Osteocyte (in vitro differentiated cells): ENCODE data around the gene HBA2. TPM values are rescaled to one million over a fixed set of nuclear protein-coding genes. Genes with fewer than 3 reads are reported as not detected.
"Not testable (repeated sequence)": the region's sequence is repeated elsewhere in the genome, so short reads cannot be mapped to it uniquely, and the experiment has no call there.

Experiments
- DNase-seq: peaks from one replicate; pipeline ENCODE4 v3.0.0; 2021; ENCODE audit warnings: mixed read lengths; ENCODE audit not compliant: unreplicated experiment; ENCODE audit errors: extremely low spot score
- H3K27ac Mint-ChIP-seq: one replicate; pipeline ENCODE4 v1.8.0; 2021; ENCODE audit warnings: mild to moderate bottlenecking, mixed read lengths; ENCODE audit not compliant: unreplicated experiment
- H3K27me3 Mint-ChIP-seq: one replicate; pipeline ENCODE4 v1.8.0; 2021; ENCODE audit warnings: mixed read lengths; ENCODE audit not compliant: unreplicated experiment
- H3K36me3 Mint-ChIP-seq: one replicate; pipeline ENCODE4 v1.8.0; 2021; ENCODE audit warnings: mixed read lengths; ENCODE audit not compliant: unreplicated experiment
- H3K4me1 Mint-ChIP-seq: one replicate; pipeline ENCODE4 v1.8.0; 2021; ENCODE audit warnings: mixed read lengths; ENCODE audit not compliant: unreplicated experiment
- H3K4me3 Mint-ChIP-seq: one replicate; pipeline ENCODE4 v1.8.0; 2021; ENCODE audit warnings: mild to moderate bottlenecking, moderate library complexity, mixed read lengths; ENCODE audit not compliant: unreplicated experiment
- H3K9me3 Mint-ChIP-seq: one replicate; pipeline ENCODE4 v1.8.0; 2021; ENCODE audit warnings: mixed read lengths; ENCODE audit not compliant: unreplicated experiment
- CTCF ChIP-seq: fragments of 200-600 bp; sonication (generic); IDR thresholded peaks from 2 replicates; pipeline ENCODE4 v1.5.0; 2021; ENCODE audit warnings: antibody characterized with exemption, mild to moderate bottlenecking, moderate library complexity
- total RNA-seq: library from RNA; stranded (reverse); gene quantifications from 2 replicates; pipeline ENCODE4 v1.2.1, GENCODE V29; 2021

The HBA2 gene
- total RNA-seq, 1 donor from 2014 or later: not detected

DNA sequence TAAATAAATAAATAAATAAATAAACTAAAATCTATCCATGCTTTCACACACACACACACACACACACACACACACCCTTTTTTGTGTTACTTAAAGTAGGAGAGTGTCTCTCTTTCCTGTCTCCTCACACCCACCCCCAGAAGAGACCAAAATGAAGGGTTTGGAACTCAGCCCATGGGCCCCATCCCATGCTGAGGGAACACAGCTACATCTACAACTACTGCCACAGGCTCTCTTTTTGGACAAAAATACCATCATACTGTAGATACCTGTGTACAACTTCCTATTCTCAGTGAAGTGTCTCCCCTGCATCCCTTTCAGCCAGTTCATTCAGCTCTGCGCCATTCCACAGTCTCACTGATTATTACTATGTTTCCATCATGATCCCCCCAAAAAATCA is 1.9 kb upstream of the HBA2 start:
- DNase-seq: no peak
- no peak for TF ChIP-seq CTCF
- H3K36me3 Mint-ChIP-seq: no peaks in the 10 kb centered on the region
- no peaks in the 10 kb centered on the region for H3K9me3 Mint-ChIP-seq
- peaks cover 55% of the 10 kb centered on the region for H3K27me3 Mint-ChIP-seq
- no peak overlapping the region for H3K4me3 Mint-ChIP-seq
- H3K27ac Mint-ChIP-seq: no peak overlapping the region
- peaks cover 12% of the 10 kb centered on the region for H3K4me1 Mint-ChIP-seq

DNA sequence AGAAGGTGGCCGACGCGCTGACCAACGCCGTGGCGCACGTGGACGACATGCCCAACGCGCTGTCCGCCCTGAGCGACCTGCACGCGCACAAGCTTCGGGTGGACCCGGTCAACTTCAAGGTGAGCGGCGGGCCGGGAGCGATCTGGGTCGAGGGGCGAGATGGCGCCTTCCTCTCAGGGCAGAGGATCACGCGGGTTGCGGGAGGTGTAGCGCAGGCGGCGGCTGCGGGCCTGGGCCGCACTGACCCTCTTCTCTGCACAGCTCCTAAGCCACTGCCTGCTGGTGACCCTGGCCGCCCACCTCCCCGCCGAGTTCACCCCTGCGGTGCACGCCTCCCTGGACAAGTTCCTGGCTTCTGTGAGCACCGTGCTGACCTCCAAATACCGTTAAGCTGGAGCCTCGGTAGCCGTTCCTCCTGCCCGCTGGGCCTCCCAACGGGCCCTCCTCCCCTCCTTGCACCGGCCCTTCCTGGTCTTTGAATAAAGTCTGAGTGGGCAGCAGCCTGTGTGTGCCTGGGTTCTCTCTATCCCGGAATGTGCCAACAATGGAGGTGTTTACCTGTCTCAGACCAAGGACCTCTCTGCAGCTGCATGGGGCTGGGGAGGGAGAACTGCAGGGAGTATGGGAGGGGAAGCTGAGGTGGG is 657 bp downstream of the HBA2 start:
- Mint-ChIP-seq H3K4me1 (peaks cover 18% of the 10 kb centered on the region), H3K27me3 (peaks cover 50% of the 10 kb centered on the region)
- not testable (repeated sequence) for H3K27ac Mint-ChIP-seq, H3K4me3 Mint-ChIP-seq, DNase-seq, H3K9me3 Mint-ChIP-seq, H3K36me3 Mint-ChIP-seq

DNA sequence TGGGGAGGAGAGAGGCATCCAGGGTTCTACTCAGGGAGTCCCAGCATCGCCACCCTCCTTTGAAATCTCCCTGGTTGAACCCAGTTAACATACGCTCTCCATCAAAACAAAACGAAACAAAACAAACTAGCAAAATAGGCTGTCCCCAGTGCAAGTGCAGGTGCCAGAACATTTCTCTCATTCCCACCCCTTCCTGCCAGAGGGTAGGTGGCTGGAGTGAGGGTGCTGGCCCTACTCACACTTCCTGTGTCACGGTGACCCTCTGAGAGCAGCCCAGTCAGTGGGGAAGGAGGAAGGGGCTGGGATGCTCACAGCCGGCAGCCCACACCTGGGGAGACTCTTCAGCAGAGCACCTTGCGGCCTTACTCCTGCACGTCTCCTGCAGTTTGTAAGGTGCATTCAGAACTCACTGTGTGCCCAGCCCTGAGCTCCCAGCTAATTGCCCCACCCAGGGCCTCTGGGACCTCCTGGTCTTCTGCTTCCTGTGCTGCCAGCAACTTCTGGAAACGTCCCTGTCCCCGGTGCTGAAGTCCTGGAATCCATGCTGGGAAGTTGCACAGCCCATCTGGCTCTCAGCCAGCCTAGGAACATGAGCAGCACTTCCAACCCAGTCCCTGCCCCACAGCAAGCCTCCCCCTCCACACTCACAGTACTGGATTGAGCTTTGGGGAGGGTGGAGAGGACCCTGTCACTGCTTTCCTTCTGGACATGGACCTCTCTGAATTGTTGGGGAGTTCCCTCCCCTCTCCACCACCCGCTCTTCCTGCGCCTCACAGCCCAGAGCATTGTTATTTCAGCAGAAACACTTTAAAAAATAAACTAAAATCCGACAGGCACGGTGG is 1.5 kb downstream of the HBA2 start:
- peaks cover 48% of the 10 kb centered on the region for H3K27me3 Mint-ChIP-seq
- H3K36me3 Mint-ChIP-seq, H3K4me3 Mint-ChIP-seq: not testable (repeated sequence)

GRCh38 chr16:175011-175949 is 2.6 kb downstream of the HBA2 start:
- Mint-ChIP-seq H3K36me3 (no peaks in the 10 kb centered on the region), H3K9me3 (no peaks in the 10 kb centered on the region), H3K27ac (no peak overlapping the region), H3K27me3 (peaks cover 49% of the 10 kb centered on the region), H3K4me1 (peaks cover 13% of the 10 kb centered on the region), H3K4me3 (peak overlapping the region; percentile 14)
- no peak for TF ChIP-seq CTCF
- no peak for DNase-seq

More for the DNA sequence above, 1.5 kb downstream of the HBA2 start:
- H3K27ac Mint-ChIP-seq, H3K9me3 Mint-ChIP-seq, DNase-seq: not testable (repeated sequence)
- H3K4me1 Mint-ChIP-seq: peaks cover 18% of the 10 kb centered on the region

- H3K36me3 Mint-ChIP-seq, DNase-seq, H3K9me3 Mint-ChIP-seq, H3K27ac Mint-ChIP-seq: not testable (repeated sequence)
- Mint-ChIP-seq H3K27me3 (peaks cover 47% of the 10 kb centered on the region), H3K4me3 (peak overlapping the region; percentile 45), H3K4me1 (peaks cover 12% of the 10 kb centered on the region)
Observed at GRCh38 chr16:176006-176405, 3.3 kb downstream of the HBA2 start.

DNA sequence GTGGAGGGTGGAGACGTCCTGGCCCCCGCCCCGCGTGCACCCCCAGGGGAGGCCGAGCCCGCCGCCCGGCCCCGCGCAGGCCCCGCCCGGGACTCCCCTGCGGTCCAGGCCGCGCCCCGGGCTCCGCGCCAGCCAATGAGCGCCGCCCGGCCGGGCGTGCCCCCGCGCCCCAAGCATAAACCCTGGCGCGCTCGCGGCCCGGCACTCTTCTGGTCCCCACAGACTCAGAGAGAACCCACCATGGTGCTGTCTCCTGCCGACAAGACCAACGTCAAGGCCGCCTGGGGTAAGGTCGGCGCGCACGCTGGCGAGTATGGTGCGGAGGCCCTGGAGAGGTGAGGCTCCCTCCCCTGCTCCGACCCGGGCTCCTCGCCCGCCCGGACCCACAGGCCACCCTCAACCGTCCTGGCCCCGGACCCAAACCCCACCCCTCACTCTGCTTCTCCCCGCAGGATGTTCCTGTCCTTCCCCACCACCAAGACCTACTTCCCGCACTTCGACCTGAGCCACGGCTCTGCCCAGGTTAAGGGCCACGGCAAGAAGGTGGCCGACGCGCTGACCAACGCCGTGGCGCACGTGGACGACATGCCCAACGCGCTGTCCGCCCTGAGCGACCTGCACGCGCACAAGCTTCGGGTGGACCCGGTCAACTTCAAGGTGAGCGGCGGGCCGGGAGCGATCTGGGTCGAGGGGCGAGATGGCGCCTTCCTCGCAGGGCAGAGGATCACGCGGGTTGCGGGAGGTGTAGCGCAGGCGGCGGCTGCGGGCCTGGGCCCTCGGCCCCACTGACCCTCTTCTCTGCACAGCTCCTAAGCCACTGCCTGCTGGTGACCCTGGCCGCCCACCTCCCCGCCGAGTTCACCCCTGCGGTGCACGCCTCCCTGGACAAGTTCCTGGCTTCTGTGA is 4.1 kb downstream of the HBA2 start, which contains the start of gene HBA1:
Gene HBA1 (plus strand): TSS at position 204 of the 906 bp plus-strand sequence. CDS start 37 bp downstream, at position 241.
- H3K36me3 Mint-ChIP-seq, H3K27ac Mint-ChIP-seq, DNase-seq, H3K9me3 Mint-ChIP-seq: not testable (repeated sequence)
- H3K4me3 Mint-ChIP-seq: peak within 1 kb of the TSS; percentile 45
- peaks cover 12% of the 10 kb centered on the region for H3K4me1 Mint-ChIP-seq
- peaks cover 43% of the 10 kb centered on the region for H3K27me3 Mint-ChIP-seq
